Thoracic aorta (tissue), 2 donors: Measurements from ENCODE around the gene AOC2. TPM values are rescaled to one million over a fixed set of nuclear protein-coding genes. Genes with fewer than 3 reads are reported as not detected.
A peak's percentile ranks its signal among the peaks of the same experiment; 100 is the strongest.

Experiments
- ATAC-seq: fragments of 150-250 bp; one replicate; pipeline ENCODE4 v1.8.0; 2017; ENCODE audit warnings: low read depth; ENCODE audit not compliant: insufficient number of reproducible peaks, low FRiP score
- DNase-seq: peaks from one replicate; pipeline ENCODE4 v3.0.0-alpha.2; 2020; ENCODE audit warnings: low spot score
- H3K27ac ChIP-seq, 2 donors: fragments of 200-600 bp; sonication (generic); 1 replicate in 1 of 2; 2 replicates in 1 of 2; pipeline ENCODE4 v1.5.1; 2016; ENCODE audit warnings: mild to moderate bottlenecking in 2 of 2, moderate library complexity in 2 of 2
- H3K27me3 ChIP-seq: fragments of 200-600 bp; sonication (generic); replicated peaks from 2 replicates; pipeline ENCODE4 v1.6.0; 2016; ENCODE audit warnings: mild to moderate bottlenecking; ENCODE audit not compliant: insufficient read depth
- H3K36me3 ChIP-seq: fragments of 200-600 bp; sonication (generic); one replicate; pipeline ENCODE4 v1.5.1; 2016
- H3K4me1 ChIP-seq, 2 donors: fragments of 200-600 bp; sonication (generic); 1 replicate in 1 of 2; 2 replicates in 1 of 2; pipeline versions ENCODE4 v1.5.1 to v1.6.0; 2016; ENCODE audit warnings: low read depth in 2 of 2, mild to moderate bottlenecking in 1 of 2; ENCODE audit not compliant: control insufficient read depth in 1 of 2
- H3K4me3 ChIP-seq: fragments of 200-600 bp; sonication (generic); 2 replicates; pipeline ENCODE4 v1.5.1; 2016; ENCODE audit warnings: mild to moderate bottlenecking
- H3K9me3 ChIP-seq: fragments of 200-600 bp; sonication (generic); 2 replicates; pipeline ENCODE4 v1.5.1; 2016
- total RNA-seq, 2 donors: library from RNA; depleted of rRNA; stranded (reverse); fragments of >200 nt; gene quantifications; one replicate each; pipeline versions ENCODE4 v1.1.0 to v1.2.3, GENCODE V29; 2016
- TF ChIP-seq, protein P1 (sequence below): fragments of 200-600 bp; sonication (generic); IDR thresholded peaks from one replicate; pipeline ENCODE4 v1.5.1; 2019; ENCODE audit warnings: antibody characterized with exemption

The AOC2 gene
- total RNA-seq, 2 donors from 2014 or later: 0.68 to 2.8 TPM

DNA sequence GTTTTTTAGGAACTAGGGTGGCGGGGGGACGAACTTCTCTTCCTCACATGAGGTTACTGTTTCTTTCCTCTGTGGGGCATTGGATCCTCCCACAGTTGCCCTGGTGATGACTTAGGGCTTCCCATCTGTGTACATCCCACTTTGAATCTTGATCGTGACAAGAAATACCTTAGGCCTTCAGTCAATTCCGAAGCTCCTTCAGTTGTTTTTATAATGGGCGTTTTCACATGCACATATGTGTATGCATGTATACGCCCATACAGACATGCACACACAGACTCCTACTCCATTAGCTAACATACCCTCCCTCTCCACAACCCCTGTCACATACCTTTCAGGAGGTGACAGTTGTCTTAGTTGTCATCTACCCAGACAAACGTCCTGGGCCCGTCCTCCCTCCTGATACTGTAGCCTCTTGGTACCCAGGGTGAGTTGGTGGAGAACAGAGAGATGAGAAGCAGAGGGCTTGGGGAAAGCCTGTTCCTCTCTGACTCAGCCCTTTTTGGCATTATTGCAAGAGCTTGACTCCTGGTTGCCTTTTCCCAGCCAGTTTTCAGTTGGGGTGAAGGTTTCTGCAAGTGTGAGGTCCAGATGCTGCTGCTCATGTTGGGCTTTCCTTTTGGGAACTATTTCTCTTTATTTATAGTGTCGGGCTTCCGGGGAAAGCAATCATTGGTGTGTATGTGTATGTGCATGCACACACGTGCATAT, 2.2 kb upstream of the AOC2 start:
- no peak for ATAC-seq
- Histone ChIP-seq H3K27me3 (no peaks in the 10 kb centered on the region), H3K36me3 (peaks cover 65% of the 10 kb centered on the region), H3K9me3 (no peaks in the 10 kb centered on the region), H3K4me3 (no peak overlapping the region), H3K4me1 (peaks cover 0 to 9% of the 10 kb centered on the region in 2 donors), H3K27ac (no peak overlapping the region)
- no peak for DNase-seq
- TF ChIP-seq, protein P1, sequence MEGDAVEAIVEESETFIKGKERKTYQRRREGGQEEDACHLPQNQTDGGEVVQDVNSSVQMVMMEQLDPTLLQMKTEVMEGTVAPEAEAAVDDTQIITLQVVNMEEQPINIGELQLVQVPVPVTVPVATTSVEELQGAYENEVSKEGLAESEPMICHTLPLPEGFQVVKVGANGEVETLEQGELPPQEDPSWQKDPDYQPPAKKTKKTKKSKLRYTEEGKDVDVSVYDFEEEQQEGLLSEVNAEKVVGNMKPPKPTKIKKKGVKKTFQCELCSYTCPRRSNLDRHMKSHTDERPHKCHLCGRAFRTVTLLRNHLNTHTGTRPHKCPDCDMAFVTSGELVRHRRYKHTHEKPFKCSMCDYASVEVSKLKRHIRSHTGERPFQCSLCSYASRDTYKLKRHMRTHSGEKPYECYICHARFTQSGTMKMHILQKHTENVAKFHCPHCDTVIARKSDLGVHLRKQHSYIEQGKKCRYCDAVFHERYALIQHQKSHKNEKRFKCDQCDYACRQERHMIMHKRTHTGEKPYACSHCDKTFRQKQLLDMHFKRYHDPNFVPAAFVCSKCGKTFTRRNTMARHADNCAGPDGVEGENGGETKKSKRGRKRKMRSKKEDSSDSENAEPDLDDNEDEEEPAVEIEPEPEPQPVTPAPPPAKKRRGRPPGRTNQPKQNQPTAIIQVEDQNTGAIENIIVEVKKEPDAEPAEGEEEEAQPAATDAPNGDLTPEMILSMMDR: no peak

DNA sequence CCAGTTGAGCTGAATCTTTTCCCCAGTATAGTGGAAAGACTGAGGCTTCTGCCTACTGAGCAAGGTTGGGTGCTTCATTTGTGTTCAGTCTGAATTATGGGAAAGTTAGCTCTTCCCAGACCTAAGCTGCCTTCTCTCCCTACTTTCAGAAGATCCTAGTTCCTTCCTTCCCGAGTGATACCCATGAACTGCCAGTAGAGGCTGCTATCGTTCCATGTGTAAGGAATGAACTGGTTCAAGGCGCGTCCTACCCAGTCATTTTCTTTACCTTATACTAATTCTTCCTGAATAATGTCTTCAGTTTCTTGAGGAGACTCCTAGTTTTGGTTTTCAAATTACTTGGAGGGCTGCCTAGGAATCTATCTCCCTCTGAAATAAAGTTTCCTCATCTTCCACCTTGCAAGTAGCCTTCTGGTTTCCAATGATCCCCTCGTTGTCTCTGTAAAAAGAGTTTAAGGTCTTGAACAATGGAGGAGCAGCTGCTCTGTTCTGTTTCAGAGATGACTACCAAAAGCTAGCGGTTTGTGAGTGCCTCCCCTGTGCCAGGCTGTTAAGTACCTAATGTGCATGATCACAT, 934 bp upstream of the AOC2 start:
- ATAC-seq (peak; percentile 52), DNase-seq (no peak)
- H3K4me1 ChIP-seq: peaks cover 0 to 13% of the 10 kb centered on the region in 2 donors
- no peak overlapping the region for H3K4me3 ChIP-seq
- H3K27ac ChIP-seq: peak overlapping the region in 1 of 2 donors; percentile 16
- peaks cover 53% of the 10 kb centered on the region for H3K36me3 ChIP-seq
- no peaks in the 10 kb centered on the region for H3K9me3 ChIP-seq
- TF ChIP-seq, protein P1: peak; percentile 91
- H3K27me3 ChIP-seq: no peaks in the 10 kb centered on the region

DNA sequence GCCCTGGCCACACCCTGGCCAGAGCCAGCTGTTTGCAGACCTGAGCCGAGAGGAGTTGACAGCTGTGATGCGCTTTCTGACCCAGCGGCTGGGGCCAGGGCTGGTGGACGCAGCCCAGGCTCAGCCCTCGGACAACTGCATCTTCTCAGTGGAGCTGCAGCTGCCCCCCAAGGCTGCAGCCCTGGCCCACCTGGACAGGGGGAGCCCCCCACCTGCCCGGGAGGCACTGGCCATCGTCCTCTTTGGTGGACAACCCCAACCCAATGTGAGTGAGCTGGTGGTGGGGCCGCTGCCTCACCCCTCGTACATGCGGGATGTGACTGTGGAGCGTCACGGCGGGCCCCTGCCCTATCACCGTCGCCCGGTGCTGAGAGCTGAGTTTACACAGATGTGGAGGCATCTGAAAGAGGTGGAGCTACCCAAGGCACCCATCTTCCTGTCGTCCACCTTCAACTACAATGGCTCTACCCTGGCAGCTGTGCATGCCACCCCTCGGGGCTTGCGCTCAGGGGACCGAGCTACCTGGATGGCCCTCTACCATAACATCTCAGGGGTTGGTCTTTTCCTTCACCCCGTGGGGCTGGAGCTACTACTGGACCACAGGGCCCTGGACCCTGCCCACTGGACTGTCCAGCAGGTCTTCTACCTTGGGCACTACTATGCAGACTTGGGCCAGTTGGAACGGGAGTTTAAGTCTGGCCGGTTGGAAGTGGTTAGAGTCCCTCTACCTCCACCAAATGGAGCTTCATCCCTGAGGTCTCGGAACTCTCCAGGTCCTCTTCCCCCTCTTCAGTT, 578 bp downstream of the AOC2 start:
- Histone ChIP-seq H3K36me3 (peaks cover 38% of the 10 kb centered on the region), H3K4me3 (no peak overlapping the region), H3K9me3 (no peaks in the 10 kb centered on the region), H3K4me1 (peaks cover under 1 to 20% of the 10 kb centered on the region in 2 donors), H3K27me3 (no peaks in the 10 kb centered on the region), H3K27ac (no peak overlapping the region)
- TF ChIP-seq, protein P1: no peak
- ATAC-seq: no peak
- no peak for DNase-seq

DNA sequence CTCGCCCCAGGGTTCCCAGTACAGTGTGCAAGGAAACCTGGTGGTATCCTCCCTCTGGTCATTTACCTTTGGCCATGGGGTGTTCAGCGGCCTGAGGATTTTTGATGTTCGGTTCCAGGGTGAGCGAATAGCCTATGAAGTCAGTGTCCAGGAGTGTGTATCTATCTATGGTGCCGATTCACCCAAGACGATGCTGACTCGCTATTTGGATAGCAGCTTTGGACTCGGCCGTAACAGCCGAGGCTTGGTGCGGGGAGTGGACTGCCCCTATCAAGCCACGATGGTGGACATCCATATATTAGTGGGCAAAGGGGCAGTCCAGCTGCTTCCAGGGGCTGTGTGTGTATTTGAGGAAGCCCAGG, 1.2 kb downstream of the AOC2 start:
- no peak for DNase-seq

More for the DNA sequence above, 1.2 kb downstream of the AOC2 start:
- H3K4me3 ChIP-seq: no peak overlapping the region
- no peaks in the 10 kb centered on the region for H3K9me3 ChIP-seq
- ATAC-seq: no peak
- no peaks in the 10 kb centered on the region for H3K27me3 ChIP-seq
- no peak overlapping the region for H3K27ac ChIP-seq
- peaks cover 6 to 26% of the 10 kb centered on the region in 2 donors for H3K4me1 ChIP-seq
- TF ChIP-seq, protein P1: no peak
- H3K36me3 ChIP-seq: peaks cover 32% of the 10 kb centered on the region
